Measurements from ENCODE around the gene GTF2A1.
"Not testable (repeated sequence)": the region's sequence is repeated elsewhere in the genome, so short reads cannot be mapped to it uniquely, and the experiment has no call there.

GTF2A1 gene

DNA sequence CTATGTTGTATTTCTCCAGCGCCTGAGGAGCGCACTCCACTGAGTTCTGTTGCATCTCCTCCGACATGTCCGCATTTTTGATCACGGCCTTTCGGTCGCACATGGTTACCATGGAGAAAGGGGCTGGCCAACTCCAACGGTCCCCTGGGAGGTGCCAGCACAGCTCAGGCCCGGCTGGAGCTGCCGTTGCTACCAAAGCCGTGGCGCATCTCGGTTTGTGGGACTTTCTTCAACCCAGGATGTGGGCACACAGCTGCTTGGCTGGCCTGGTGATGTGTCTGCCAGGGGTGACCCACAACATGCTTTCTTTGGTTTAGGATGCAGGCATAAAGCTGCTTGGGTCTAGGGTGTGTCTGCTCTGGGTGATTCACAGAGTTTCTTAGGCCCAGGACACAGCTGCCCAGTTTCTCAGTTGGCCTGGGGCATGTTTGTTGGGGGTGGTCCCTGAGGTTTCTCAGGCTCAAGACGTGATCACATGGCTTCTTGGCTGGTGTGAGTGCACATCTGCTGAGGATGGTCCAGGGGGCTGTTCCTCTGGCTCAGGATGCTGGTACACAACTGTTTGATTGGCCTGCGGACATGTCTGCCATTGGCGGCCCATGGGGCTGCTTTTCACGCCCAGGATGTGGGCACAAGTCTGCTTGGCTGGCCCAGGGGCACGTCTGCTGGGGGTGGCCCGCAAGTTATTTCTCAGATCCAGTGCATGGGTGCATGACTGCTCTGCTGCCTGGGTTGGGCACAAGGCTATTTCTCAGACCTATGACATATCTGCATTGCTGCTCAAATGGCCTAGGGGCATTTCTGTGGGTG, 25.9 kb upstream of the GTF2A1 start:
- DNase-seq (ENCODE audit: low read depth) = no peak
- TF ChIP-seq, protein P1, sequence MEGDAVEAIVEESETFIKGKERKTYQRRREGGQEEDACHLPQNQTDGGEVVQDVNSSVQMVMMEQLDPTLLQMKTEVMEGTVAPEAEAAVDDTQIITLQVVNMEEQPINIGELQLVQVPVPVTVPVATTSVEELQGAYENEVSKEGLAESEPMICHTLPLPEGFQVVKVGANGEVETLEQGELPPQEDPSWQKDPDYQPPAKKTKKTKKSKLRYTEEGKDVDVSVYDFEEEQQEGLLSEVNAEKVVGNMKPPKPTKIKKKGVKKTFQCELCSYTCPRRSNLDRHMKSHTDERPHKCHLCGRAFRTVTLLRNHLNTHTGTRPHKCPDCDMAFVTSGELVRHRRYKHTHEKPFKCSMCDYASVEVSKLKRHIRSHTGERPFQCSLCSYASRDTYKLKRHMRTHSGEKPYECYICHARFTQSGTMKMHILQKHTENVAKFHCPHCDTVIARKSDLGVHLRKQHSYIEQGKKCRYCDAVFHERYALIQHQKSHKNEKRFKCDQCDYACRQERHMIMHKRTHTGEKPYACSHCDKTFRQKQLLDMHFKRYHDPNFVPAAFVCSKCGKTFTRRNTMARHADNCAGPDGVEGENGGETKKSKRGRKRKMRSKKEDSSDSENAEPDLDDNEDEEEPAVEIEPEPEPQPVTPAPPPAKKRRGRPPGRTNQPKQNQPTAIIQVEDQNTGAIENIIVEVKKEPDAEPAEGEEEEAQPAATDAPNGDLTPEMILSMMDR (IDR thresholded peaks at IDR 0.05; ENCODE audit: insufficient read depth, low read depth, low read length, missing control alignments) = no peak
- H3K4me3 ChIP-seq (ENCODE audit: low read depth, low read length) = no peak overlapping the region

GRCh38 chr14:81245771-81246170, 25.0 kb upstream of the GTF2A1 start:
- TF ChIP-seq, protein P1 (IDR thresholded peaks at IDR 0.05; ENCODE audit: insufficient read depth, low read depth, low read length, missing control alignments) = no peak

DNA sequence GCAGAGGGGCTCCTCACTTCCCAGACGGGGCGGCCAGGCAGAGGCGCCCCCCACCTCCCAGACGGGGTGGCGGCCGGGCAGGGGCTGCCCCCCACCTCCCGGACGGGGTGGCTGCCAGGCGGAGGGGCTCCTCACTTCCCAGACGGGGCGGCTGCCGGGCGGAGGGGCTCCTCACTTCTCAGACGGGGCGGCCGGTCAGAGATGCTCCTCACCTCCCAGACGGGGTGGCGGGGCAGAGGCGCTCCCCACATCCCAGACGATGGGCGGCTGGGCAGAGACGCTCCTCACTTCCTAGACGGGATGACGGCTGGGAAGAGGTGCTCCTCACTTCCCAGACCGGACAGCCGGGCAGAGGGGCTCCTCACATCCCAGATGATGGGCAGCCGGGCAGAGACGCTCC, 23.7 kb upstream of the GTF2A1 start:
- not testable (repeated sequence) for DNase-seq (ENCODE audit: low read depth); H3K4me3 ChIP-seq (ENCODE audit: low read depth, low read length)

More at GRCh38 chr14:81245771-81246170, 25.0 kb upstream of the GTF2A1 start:
- no peak overlapping the region for H3K4me3 ChIP-seq (ENCODE audit: low read depth, low read length)
- DNase-seq (ENCODE audit: low read depth) = no peak

DNA sequence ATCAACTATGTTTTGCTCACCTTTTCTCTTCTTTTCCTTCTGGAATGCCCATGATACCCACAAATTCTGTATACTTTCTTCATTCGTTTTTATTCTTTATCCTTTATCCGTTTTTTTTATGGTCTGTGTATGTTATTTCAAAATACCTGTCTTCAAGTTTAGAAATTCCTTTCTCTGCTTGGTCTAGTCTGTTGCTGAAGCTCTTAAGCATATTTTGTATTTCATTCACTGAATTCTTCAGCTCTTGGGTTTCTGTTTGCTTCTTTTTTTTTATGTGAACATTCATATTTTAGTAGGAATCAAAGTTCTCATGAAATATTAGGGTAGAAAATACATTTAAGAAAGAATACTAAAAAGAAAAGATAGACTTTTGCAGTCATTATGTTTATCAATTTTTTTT, 22.7 kb upstream of the GTF2A1 start:
- no peak for DNase-seq (ENCODE audit: low read depth)
- no peak overlapping the region for H3K4me3 ChIP-seq (ENCODE audit: low read depth, low read length)
- TF ChIP-seq, protein P1 (IDR thresholded peaks at IDR 0.05; ENCODE audit: insufficient read depth, low read depth, low read length, missing control alignments) = no peak

DNA sequence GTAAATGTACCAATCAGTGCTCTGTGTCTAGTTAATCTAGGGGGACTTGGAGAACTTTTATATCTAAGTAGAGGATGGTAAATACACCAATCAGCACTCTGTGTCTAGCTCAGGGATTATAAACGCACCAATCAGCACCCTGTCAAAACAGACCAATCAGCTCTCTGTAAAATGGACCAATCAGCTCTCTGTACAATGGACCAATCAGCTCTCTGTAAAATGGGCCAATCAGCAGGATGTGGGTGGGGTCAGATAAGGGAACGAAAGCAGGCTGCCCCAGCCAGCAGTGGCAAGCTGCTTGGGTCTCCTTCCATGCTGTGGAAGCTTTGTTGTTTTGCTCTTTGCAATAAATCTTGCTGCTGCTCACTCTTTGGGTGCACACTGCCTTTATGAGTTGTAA, 16.1 kb upstream of the GTF2A1 start:
- not testable (repeated sequence) for DNase-seq (ENCODE audit: low read depth); H3K4me3 ChIP-seq (ENCODE audit: low read depth, low read length)

DNA sequence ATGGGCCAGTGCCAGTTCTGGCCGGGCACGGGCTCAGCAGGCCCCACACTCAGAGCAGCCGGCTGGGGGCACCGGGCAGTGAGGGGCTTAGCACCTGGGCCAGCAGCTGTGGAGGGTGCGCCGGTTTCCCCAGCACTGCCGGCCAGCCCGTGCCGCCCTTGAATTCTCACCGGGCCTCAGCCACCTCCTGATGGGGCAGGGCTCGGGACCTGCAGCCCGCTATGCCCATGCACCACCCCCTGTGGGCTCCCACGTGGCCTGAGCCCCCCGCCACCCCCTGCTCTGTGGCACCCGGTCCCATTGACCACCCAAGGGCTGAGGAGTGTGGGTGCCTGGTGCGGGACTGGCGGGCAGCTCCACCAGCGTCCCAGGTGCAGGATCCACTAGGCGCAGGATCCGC, 15.4 kb upstream of the GTF2A1 start:
- TF ChIP-seq, protein P1 (IDR thresholded peaks at IDR 0.05; ENCODE audit: insufficient read depth, low read depth, low read length, missing control alignments) = no peak
- DNase-seq (ENCODE audit: low read depth) = no peak
- no peak overlapping the region for H3K4me3 ChIP-seq (ENCODE audit: low read depth, low read length)

DNA sequence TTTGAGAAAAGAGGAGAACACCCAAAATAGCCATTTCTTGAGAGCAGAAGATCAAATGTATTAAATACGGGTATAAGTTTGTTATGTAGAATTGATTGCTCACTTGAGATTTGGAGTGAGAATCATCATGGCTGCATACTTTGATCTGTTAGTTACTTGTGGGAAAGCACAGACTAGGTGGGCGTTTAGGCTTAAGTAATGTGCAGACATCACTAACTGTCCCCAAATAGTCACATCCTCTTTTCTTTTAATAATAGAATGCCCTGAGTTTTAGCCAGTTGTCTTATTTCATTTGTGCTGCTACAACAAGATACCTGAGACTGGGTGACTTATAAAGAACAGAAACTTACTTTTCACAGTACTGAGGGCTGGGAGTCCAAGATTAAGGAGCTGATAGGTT, 14.3 kb upstream of the GTF2A1 start:
- H3K4me3 ChIP-seq (ENCODE audit: low read depth, low read length) = no peak overlapping the region
- DNase-seq (ENCODE audit: low read depth) = no peak
- TF ChIP-seq, protein P1 (IDR thresholded peaks at IDR 0.05; ENCODE audit: insufficient read depth, low read depth, low read length, missing control alignments) = no peak

DNA sequence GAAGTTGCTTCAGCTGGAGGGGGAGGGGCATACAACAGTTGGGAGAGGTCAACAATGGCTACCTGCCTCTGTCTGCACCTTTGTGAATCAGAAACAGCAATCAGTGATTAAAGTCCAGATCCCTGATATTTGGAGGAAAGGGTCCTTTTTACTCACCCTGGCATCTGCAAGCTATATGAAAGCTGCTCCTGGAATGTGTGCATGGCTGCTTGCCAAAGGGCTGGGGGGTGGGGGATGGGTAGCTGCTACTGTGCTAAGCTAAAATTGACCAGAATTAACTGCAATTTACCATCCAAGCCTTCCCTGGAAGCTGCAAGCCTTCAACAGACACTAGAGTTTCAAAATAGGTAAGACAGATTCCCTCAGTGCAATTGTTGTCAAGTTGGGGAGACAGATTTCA, 13.5 kb upstream of the GTF2A1 start:
- no peak for DNase-seq (ENCODE audit: low read depth)
- TF ChIP-seq, protein P1 (IDR thresholded peaks at IDR 0.05; ENCODE audit: insufficient read depth, low read depth, low read length, missing control alignments) = no peak
- no peak overlapping the region for H3K4me3 ChIP-seq (ENCODE audit: low read depth, low read length)

All from GM12865 (cell line).